Smooth muscle cell of the umbilical artery (primary cell): ENCODE results near the gene SLC44A1. TPM values are rescaled to one million over a fixed set of nuclear protein-coding genes. Genes with fewer than 3 reads are reported as not detected.

ENCODE experiments used
- total RNA-seq: library from RNA; depleted of rRNA; stranded (reverse); fragments of >200 nt; gene quantifications from 2 replicates; pipeline ENCODE4 v1.2.3, GENCODE V29; 2014

The SLC44A1 gene
- 51.6 and 65.9 TPM in 2 replicates for total RNA-seq

DNA sequence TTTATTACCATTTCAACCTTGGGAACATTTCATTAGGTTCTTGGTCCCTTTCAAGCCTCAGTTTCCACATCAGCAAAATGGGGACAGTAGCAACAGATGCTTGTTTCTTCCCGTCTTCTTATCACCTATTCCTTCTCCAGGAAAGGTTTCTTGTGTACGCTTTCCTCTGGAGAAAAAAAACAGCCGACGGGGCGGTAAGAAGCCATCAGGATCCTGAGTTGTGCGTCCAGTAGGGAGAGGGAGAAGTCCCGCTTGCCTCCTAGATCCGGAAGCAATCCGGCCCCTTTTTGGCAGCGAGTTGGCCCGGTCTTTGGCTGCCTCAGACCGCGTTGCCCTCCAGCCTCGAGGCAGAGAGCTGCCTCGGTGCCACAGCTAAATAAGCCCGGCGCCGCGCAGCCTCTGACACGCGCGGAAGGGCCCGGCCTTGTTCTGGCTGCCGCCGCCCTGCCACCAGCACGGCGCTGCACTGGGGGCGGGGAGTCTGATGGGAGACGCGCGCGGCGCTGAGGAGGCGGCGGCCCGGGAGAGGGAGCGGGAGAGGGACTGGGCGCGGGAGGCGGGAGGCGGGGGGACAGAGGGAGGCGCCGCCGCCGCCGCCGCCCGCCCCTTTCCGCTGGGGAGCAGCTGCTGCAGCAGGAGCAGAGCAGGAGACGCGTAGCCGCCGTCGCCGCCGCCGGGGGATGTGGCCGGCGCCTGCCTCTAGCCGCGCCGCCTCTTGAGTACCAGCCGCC lies at the start of gene SLC44A1:
Gene SLC44A1, plus strand, starts transcription at position 649 of the 731 bp plus-strand sequence. CDS start 218 bp downstream, outside the sequence.

DNA sequence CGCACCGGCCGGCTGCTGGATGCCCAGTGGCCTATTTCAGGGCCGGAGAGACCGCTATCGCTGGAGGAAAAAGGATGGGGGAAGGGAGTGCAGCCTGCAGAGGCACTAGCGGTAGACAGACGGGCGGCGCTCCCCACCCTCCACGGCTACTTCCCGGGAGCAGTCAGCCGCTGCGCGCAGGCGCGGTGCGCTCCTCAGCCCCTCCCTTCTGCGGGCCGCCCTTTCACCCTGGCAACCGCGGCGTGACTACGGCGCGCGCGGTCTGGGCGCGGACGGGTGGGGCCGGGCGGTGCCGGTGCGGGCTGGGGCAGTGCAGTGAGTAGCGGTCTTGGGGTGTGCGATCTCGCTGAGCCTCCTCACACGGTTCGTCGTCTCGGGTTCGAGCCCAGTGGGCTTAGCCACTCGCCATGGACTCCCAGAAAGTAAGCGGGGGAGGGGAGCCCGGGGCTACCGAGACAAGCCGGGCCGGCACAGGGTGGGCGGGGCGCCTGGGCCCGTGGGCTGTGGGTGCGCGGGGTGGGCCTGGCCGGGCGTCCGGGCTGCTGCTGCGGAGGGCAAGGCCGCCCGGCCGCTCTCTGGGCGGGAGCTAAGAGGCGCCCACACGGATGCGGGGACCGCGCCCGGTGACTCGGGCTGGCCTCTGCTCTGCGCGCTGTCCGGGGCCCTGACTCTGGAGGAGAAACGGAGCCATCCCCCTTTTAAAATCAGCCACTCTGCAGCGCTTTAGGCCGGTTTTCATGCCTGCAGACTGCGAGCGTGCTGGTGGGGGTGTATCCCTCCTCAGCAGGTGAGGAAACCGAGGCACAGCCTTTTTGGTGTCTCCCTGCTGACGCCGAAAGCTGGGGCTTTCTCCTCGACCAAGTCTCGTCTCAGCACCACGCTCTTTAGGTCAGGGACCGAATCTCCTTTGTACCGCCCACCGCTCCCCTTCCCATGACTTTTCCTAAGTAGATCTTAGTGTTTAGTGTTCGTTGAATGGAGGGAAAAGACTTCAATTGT lies 203.7 kb downstream of the SLC44A1 start, which contains the start of gene FSD1L:
Gene FSD1L, plus strand, starts transcription at position 221 of the 999 bp plus-strand sequence. Its CDS starts 187 bp downstream, at position 408.

Other genes with a start within 250 kb of the SLC44A1 start
- 6.8 and 8.7 TPM in 2 replicates for gene FSD1L, start 203.4 kb downstream of the SLC44A1 start, total RNA-seq